ENCODE data around the gene CDH13.

Gene CDH13

GRCh38 chr16:82703871-82704768 lies 77.4 kb downstream of the CDH13 start:
- Mint-ChIP-seq H3K4me1 (ENCODE audit: low read depth) (peaks cover 14% of the 10 kb centered on the region), H3K36me3 (ENCODE audit: low read depth) (no peaks in the 10 kb centered on the region), H3K27me3 (ENCODE audit: low read depth) (peaks cover 13% of the 10 kb centered on the region), H3K4me3 (no peak overlapping the region), H3K27ac (no peak overlapping the region), H3K9me3 (no peaks in the 10 kb centered on the region)

GRCh38 chr16:82709987-82710386 lies 83.2 kb downstream of the CDH13 start:
- no peak overlapping the region for H3K27ac Mint-ChIP-seq
- H3K4me1 Mint-ChIP-seq (ENCODE audit: low read depth) = no peaks in the 10 kb centered on the region
- H3K36me3 Mint-ChIP-seq (ENCODE audit: low read depth) = no peaks in the 10 kb centered on the region
- no peaks in the 10 kb centered on the region for H3K9me3 Mint-ChIP-seq
- no peak overlapping the region for H3K4me3 Mint-ChIP-seq
- H3K27me3 Mint-ChIP-seq (ENCODE audit: low read depth) = peaks cover 4% of the 10 kb centered on the region

GRCh38 chr16:82713778-82714177 lies 87.0 kb downstream of the CDH13 start:
- Mint-ChIP-seq H3K36me3 (ENCODE audit: low read depth) (no peaks in the 10 kb centered on the region), H3K4me3 (no peak overlapping the region), H3K4me1 (ENCODE audit: low read depth) (no peaks in the 10 kb centered on the region), H3K27ac (no peak overlapping the region), H3K9me3 (no peaks in the 10 kb centered on the region), H3K27me3 (ENCODE audit: low read depth) (peaks cover 13% of the 10 kb centered on the region)

- H3K27ac Mint-ChIP-seq = no peak overlapping the region
- H3K36me3 Mint-ChIP-seq (ENCODE audit: low read depth) = no peaks in the 10 kb centered on the region
- no peak overlapping the region for H3K4me3 Mint-ChIP-seq
- no peaks in the 10 kb centered on the region for H3K4me1 Mint-ChIP-seq (ENCODE audit: low read depth)
- H3K27me3 Mint-ChIP-seq (ENCODE audit: low read depth) = peaks cover 13% of the 10 kb centered on the region
- H3K9me3 Mint-ChIP-seq = no peaks in the 10 kb centered on the region
Observed at GRCh38 chr16:82715160-82715559, 88.4 kb downstream of the CDH13 start.

- H3K27me3 Mint-ChIP-seq (ENCODE audit: low read depth) = peaks cover 16% of the 10 kb centered on the region
- H3K36me3 Mint-ChIP-seq (ENCODE audit: low read depth) = no peaks in the 10 kb centered on the region
- no peaks in the 10 kb centered on the region for H3K9me3 Mint-ChIP-seq
- H3K27ac Mint-ChIP-seq = no peak overlapping the region
- H3K4me1 Mint-ChIP-seq (ENCODE audit: low read depth) = no peaks in the 10 kb centered on the region
- no peak overlapping the region for H3K4me3 Mint-ChIP-seq
Observed at GRCh38 chr16:82715833-82716232, 89.1 kb downstream of the CDH13 start.

- H3K4me3 Mint-ChIP-seq = no peak overlapping the region
- no peaks in the 10 kb centered on the region for H3K36me3 Mint-ChIP-seq (ENCODE audit: low read depth)
- no peaks in the 10 kb centered on the region for H3K4me1 Mint-ChIP-seq (ENCODE audit: low read depth)
- no peaks in the 10 kb centered on the region for H3K9me3 Mint-ChIP-seq
- peaks cover 19% of the 10 kb centered on the region for H3K27me3 Mint-ChIP-seq (ENCODE audit: low read depth)
- no peak overlapping the region for H3K27ac Mint-ChIP-seq
Observed at GRCh38 chr16:82716361-82716855, 89.6 kb downstream of the CDH13 start.

- H3K4me3 Mint-ChIP-seq = no peak overlapping the region
- no peak overlapping the region for H3K27ac Mint-ChIP-seq
- no peaks in the 10 kb centered on the region for H3K4me1 Mint-ChIP-seq (ENCODE audit: low read depth)
- H3K36me3 Mint-ChIP-seq (ENCODE audit: low read depth) = no peaks in the 10 kb centered on the region
- no peaks in the 10 kb centered on the region for H3K9me3 Mint-ChIP-seq
- H3K27me3 Mint-ChIP-seq (ENCODE audit: low read depth) = peaks cover 21% of the 10 kb centered on the region
Observed at GRCh38 chr16:82720414-82720813, 93.6 kb downstream of the CDH13 start.

GRCh38 chr16:82726306-82726705 lies 99.5 kb downstream of the CDH13 start:
- peaks cover 6% of the 10 kb centered on the region for H3K9me3 Mint-ChIP-seq
- peaks cover 2% of the 10 kb centered on the region for H3K36me3 Mint-ChIP-seq (ENCODE audit: low read depth)
- peaks cover 3% of the 10 kb centered on the region for H3K27me3 Mint-ChIP-seq (ENCODE audit: low read depth)
- H3K27ac Mint-ChIP-seq = no peak overlapping the region
- peaks cover 4% of the 10 kb centered on the region for H3K4me1 Mint-ChIP-seq (ENCODE audit: low read depth)
- H3K4me3 Mint-ChIP-seq = no peak overlapping the region

GRCh38 chr16:82728901-82729300 lies 102.1 kb downstream of the CDH13 start:
- Mint-ChIP-seq H3K4me1 (ENCODE audit: low read depth) (peaks cover 4% of the 10 kb centered on the region), H3K9me3 (peaks cover 6% of the 10 kb centered on the region), H3K27me3 (ENCODE audit: low read depth) (no peaks in the 10 kb centered on the region), H3K27ac (no peak overlapping the region), H3K36me3 (ENCODE audit: low read depth) (peaks cover 2% of the 10 kb centered on the region), H3K4me3 (no peak overlapping the region)

- H3K27ac Mint-ChIP-seq = no peak overlapping the region
- H3K36me3 Mint-ChIP-seq (ENCODE audit: low read depth) = peaks cover 2% of the 10 kb centered on the region
- H3K9me3 Mint-ChIP-seq = peaks cover 6% of the 10 kb centered on the region
- H3K27me3 Mint-ChIP-seq (ENCODE audit: low read depth) = no peaks in the 10 kb centered on the region
- H3K4me1 Mint-ChIP-seq (ENCODE audit: low read depth) = peaks cover 4% of the 10 kb centered on the region
- H3K4me3 Mint-ChIP-seq = no peak overlapping the region
Observed at GRCh38 chr16:82730901-82731300, 104.1 kb downstream of the CDH13 start.

- peaks cover 4% of the 10 kb centered on the region for H3K4me1 Mint-ChIP-seq (ENCODE audit: low read depth)
- H3K4me3 Mint-ChIP-seq = no peak overlapping the region
- H3K27ac Mint-ChIP-seq = no peak overlapping the region
- peaks cover 8% of the 10 kb centered on the region for H3K27me3 Mint-ChIP-seq (ENCODE audit: low read depth)
- H3K36me3 Mint-ChIP-seq (ENCODE audit: low read depth) = peaks cover 2% of the 10 kb centered on the region
- peaks cover 6% of the 10 kb centered on the region for H3K9me3 Mint-ChIP-seq
Observed at GRCh38 chr16:82732461-82732860, 105.7 kb downstream of the CDH13 start.

GRCh38 chr16:82735186-82735585 lies 108.4 kb downstream of the CDH13 start:
- Mint-ChIP-seq H3K36me3 (ENCODE audit: low read depth) (no peaks in the 10 kb centered on the region), H3K4me3 (no peak overlapping the region), H3K27ac (no peak overlapping the region), H3K4me1 (ENCODE audit: low read depth) (no peaks in the 10 kb centered on the region), H3K9me3 (no peaks in the 10 kb centered on the region), H3K27me3 (ENCODE audit: low read depth) (peaks cover 22% of the 10 kb centered on the region)

GRCh38 chr16:82735673-82736091 lies 108.9 kb downstream of the CDH13 start:
- no peak overlapping the region for H3K4me3 Mint-ChIP-seq
- no peaks in the 10 kb centered on the region for H3K36me3 Mint-ChIP-seq (ENCODE audit: low read depth)
- H3K9me3 Mint-ChIP-seq = no peaks in the 10 kb centered on the region
- no peak overlapping the region for H3K27ac Mint-ChIP-seq
- no peaks in the 10 kb centered on the region for H3K4me1 Mint-ChIP-seq (ENCODE audit: low read depth)
- peaks cover 27% of the 10 kb centered on the region for H3K27me3 Mint-ChIP-seq (ENCODE audit: low read depth)

GRCh38 chr16:82736224-82736623 lies 109.5 kb downstream of the CDH13 start:
- peaks cover 32% of the 10 kb centered on the region for H3K27me3 Mint-ChIP-seq (ENCODE audit: low read depth)
- H3K9me3 Mint-ChIP-seq = no peaks in the 10 kb centered on the region
- no peak overlapping the region for H3K4me3 Mint-ChIP-seq
- H3K36me3 Mint-ChIP-seq (ENCODE audit: low read depth) = no peaks in the 10 kb centered on the region
- H3K27ac Mint-ChIP-seq = no peak overlapping the region
- no peaks in the 10 kb centered on the region for H3K4me1 Mint-ChIP-seq (ENCODE audit: low read depth)

- Mint-ChIP-seq H3K4me3 (no peak overlapping the region), H3K27ac (no peak overlapping the region), H3K9me3 (no peaks in the 10 kb centered on the region), H3K36me3 (ENCODE audit: low read depth) (no peaks in the 10 kb centered on the region), H3K27me3 (ENCODE audit: low read depth) (peaks cover 34% of the 10 kb centered on the region), H3K4me1 (ENCODE audit: low read depth) (no peaks in the 10 kb centered on the region)
Observed at GRCh38 chr16:82738699-82739098, 111.9 kb downstream of the CDH13 start.
